CD4-positive, alpha-beta T cell treated with Interleukin-2 at 100 ng/mL for 4 hours (primary cell): ENCODE results near the gene ATG2B.
"Not testable (repeated sequence)": the region's sequence is repeated elsewhere in the genome, so short reads cannot be mapped to it uniquely, and the experiment has no call there.

Experiments
- DNase-seq: peaks from one replicate; pipeline ENCODE4 v3.0.0-alpha.2; 2020; ENCODE audit warnings: low spot score

The ATG2B gene

DNA sequence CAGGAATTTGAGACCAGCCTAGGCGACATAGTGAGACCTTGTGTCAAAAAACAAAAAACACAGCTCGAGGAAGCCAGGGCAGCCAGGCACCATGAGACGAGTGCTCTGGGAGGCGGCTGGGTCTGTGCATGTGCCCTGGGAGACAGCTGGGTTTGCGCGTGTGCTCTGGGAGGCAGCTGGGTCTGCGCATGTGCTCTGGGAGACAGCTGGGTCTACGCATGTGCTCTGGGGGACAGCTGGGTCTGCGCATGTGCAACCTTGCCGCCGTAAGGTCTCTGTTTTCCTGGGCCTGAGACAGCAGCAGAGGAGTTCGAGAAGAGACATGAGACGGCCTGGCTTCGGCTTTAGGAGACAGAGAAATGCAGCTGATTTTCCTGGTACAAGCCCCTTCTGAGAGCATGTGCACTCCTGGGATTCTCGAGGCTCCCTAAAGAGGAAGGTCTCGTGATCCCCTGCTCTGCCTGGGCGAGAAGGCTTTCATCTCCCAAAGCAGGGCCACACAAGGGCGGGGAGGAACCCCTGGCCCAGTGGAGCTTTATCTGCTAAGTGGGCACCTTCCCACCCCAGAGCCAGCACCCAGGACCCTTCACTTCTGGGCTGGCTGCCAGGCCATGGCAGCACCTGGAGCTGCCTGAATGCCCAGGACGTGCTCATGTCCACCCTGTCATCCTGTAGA is 110.7 kb downstream of the ATG2B start:
- DNase-seq: no peak

GRCh38 chr14:96251656-96252155 is 111.4 kb downstream of the ATG2B start:
- no peak for DNase-seq

- DNase-seq: no peak
Measured at GRCh38 chr14:96250485-96250884, 112.7 kb downstream of the ATG2B start.

GRCh38 chr14:96249029-96249428 is 114.1 kb downstream of the ATG2B start:
- DNase-seq: no peak

GRCh38 chr14:96247031-96247430 is 116.1 kb downstream of the ATG2B start:
- DNase-seq: no peak

DNA sequence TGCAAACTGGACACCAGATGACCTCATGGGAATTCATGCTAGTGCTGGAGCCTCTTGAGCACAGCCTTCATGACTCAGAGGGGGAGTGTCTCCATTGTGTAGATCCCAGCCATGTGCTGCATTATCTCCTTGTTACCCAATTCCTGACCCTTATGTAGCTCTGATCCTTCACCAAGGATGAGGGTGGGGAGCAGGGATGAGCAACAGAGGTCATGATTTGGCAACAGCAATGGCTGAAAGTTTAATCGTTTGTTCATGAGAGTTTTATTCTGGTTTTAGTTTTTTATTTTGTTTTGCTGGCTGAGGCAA is 116.6 kb downstream of the ATG2B start:
- no peak for DNase-seq

- no peak for DNase-seq
Measured at GRCh38 chr14:96245710-96246538, 117.2 kb downstream of the ATG2B start.

DNA sequence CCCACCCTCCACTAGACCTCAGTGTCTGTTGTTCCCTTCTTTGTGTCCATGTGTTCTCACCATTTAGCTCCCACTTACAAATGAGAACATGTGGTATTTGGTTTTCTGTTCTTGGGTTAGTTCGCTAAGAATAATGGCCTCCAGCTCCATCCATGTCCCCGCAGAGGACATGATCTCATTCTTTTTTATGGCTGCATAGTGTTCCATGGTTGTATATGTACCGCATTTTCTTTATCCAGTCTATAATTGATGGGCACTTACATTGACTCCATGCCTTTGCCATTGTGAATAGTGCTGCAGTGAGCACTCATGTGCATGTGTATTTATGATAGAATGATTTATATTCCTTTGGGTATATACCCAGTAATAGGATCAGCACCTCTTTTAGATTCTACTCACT is 118.1 kb downstream of the ATG2B start:
- DNase-seq: not testable (repeated sequence)

- DNase-seq: no peak
Measured at GRCh38 chr14:96243785-96244184, 119.4 kb downstream of the ATG2B start.

- no peak for DNase-seq
Measured at GRCh38 chr14:96242126-96242525, 121.0 kb downstream of the ATG2B start.

DNA sequence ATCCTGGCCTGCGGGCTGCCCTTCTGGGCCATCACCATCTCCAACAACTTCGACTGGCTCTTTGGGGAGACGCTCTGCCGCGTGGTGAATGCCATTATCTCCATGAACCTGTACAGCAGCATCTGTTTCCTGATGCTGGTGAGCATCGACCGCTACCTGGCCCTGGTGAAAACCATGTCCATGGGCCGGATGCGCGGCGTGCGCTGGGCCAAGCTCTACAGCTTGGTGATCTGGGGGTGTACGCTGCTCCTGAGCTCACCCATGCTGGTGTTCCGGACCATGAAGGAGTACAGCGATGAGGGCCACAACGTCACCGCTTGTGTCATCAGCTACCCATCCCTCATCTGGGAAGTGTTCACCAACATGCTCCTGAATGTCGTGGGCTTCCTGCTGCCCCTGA is 122.5 kb downstream of the ATG2B start:
- DNase-seq: no peak

- no peak for DNase-seq
Measured at GRCh38 chr14:96239711-96240141, 123.4 kb downstream of the ATG2B start.

DNA sequence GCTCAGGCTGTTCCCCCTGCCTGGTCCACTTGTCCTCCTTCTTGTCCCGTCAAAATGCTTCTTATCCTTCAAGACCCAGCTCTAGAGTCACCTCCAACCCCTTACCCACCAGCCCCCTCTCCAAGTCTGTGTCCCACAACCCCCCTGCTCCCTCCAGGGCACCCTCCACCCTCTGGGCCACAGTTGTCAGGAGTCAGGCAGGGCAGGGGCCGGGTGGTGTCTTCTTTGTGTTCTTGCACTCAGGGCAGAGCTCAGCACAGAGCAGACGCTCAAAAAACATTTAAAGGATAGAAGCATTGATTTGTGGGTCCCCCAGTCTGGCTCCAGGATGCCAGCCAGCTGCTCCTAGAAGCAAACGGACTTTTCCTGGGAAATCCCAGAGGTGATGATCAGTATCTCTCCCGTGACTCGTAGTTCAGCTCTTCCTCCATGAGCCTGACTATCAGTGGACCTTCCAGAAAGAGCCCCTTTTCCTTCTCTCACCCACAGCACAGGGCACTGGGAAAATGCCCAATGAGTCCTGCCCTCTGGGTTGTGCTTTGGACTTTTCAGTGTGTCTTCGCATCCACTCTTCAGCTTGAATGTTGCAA is 124.4 kb downstream of the ATG2B start:
- DNase-seq: no peak

DNA sequence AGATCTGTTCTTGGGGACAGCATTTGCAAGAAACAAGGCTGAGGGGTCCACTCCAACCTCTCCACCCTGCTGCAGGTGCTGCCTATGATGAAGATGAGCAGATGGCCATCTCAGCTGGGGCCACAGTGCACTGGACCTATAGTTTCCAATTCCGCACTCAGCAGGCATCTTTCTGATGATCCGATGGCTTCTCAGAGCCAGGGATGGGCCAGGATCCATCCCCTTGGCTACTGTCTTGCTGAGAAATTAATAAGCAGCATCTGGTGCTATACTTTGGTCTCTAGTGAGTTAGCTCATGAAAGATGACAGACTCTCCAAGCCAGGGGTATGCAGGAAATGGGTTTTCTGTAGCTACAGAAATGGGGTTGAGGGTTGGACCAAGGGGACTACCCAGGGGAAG is 125.5 kb downstream of the ATG2B start:
- no peak for DNase-seq

DNA sequence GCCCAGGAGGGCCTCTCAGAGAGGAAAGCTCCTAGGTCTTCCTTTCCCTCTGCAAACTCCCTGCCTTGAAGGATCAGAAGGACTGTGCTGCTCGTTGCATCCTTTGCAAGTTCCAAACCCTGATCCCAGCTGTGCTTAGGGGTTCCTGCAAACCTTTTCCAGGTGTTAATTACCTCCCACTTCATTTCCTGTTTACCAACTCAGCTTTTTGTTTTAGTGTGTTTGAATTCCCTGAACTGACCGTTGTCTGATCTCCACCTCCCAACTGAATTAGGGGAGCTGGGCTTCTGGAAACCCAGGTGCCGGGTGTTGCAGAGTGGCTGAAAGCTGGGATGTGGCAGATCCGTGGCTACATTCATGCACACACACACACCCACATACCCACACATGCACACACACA is 127.7 kb downstream of the ATG2B start:
- no peak for DNase-seq

- DNase-seq: no peak
Measured at GRCh38 chr14:96233661-96234060, 129.5 kb downstream of the ATG2B start.

- DNase-seq: no peak
Measured at GRCh38 chr14:96232506-96232905, 130.6 kb downstream of the ATG2B start.

GRCh38 chr14:96231526-96232130 is 131.5 kb downstream of the ATG2B start:
- no peak for DNase-seq

GRCh38 chr14:96231056-96231455 is 132.1 kb downstream of the ATG2B start:
- DNase-seq: no peak

GRCh38 chr14:96229315-96229714 is 133.8 kb downstream of the ATG2B start:
- no peak for DNase-seq
